Neural crest cell (in vitro differentiated cells): ENCODE measurements around the gene NOTCH4. TPM values are rescaled to one million over a fixed set of nuclear protein-coding genes. Genes with fewer than 3 reads are reported as not detected.
"Not testable (repeated sequence)": the region's sequence is repeated elsewhere in the genome, so short reads cannot be mapped to it uniquely, and the experiment has no call there.

ENCODE experiments used
- DNase-seq: peaks from one replicate; pipeline ENCODE4 v3.0.0; 2021; ENCODE audit warnings: low read depth, mixed read lengths, low spot score
- H3K27ac Mint-ChIP-seq: one replicate; pipeline ENCODE4 v1.8.0; 2021; ENCODE audit warnings: mild to moderate bottlenecking, mixed read lengths; ENCODE audit not compliant: unreplicated experiment
- H3K27me3 Mint-ChIP-seq: 2 replicates; pipeline ENCODE4 v1.8.0; 2021; ENCODE audit warnings: low read depth, mild to moderate bottlenecking, mixed read lengths
- H3K36me3 Mint-ChIP-seq: 2 replicates; pipeline ENCODE4 v1.8.0; 2021; ENCODE audit warnings: low read depth, mild to moderate bottlenecking, mixed read lengths
- H3K4me1 Mint-ChIP-seq: 2 replicates; pipeline ENCODE4 v1.8.0; 2021; ENCODE audit warnings: mixed read lengths
- H3K4me3 Mint-ChIP-seq: one replicate; pipeline ENCODE4 v1.8.0; 2021; ENCODE audit warnings: mild to moderate bottlenecking, mixed read lengths
- H3K9me3 Mint-ChIP-seq: 2 replicates; pipeline ENCODE4 v1.8.0; 2021; ENCODE audit warnings: mixed read lengths
- CTCF ChIP-seq: fragments of 200-600 bp; sonication (generic); conservative IDR thresholded peaks from 2 replicates; pipeline ENCODE4 v1.5.0; 2021; ENCODE audit warnings: antibody characterized with exemption, mild to moderate bottlenecking
- total RNA-seq: library from RNA; stranded (reverse); gene quantifications from 2 replicates; pipeline ENCODE4 v1.2.1, GENCODE V29; 2021

The NOTCH4 gene
- total RNA-seq, 1 donor from 2014 or later: 5.6 TPM

- Mint-ChIP-seq H3K27me3 (no peaks in the 10 kb centered on the region), H3K4me3 (peak overlapping the region; percentile 98), H3K9me3 (no peaks in the 10 kb centered on the region), H3K4me1 (peaks cover 56% of the 10 kb centered on the region), H3K36me3 (no peaks in the 10 kb centered on the region), H3K27ac (peak overlapping the region; percentile 100)
- DNase-seq: peak; percentile 100
- peak; percentile 23 for TF ChIP-seq CTCF
Measured at GRCh38 chr6:32195652-32195901, 28.3 kb downstream of the NOTCH4 start.

GRCh38 chr6:32194825-32195651, 28.8 kb downstream of the NOTCH4 start:
- Mint-ChIP-seq H3K27me3 (no peaks in the 10 kb centered on the region), H3K4me3 (peak overlapping the region; percentile 98), H3K9me3 (no peaks in the 10 kb centered on the region), H3K36me3 (no peaks in the 10 kb centered on the region), H3K27ac (peak overlapping the region; percentile 98), H3K4me1 (peaks cover 57% of the 10 kb centered on the region)
- peak; percentile 66 for TF ChIP-seq CTCF
- DNase-seq: peak; percentile 31

GRCh38 chr6:32194388-32194787, 29.5 kb downstream of the NOTCH4 start:
- Mint-ChIP-seq H3K27ac (no peak overlapping the region), H3K27me3 (no peaks in the 10 kb centered on the region), H3K9me3 (no peaks in the 10 kb centered on the region), H3K4me3 (peak overlapping the region; percentile 98), H3K4me1 (peaks cover 54% of the 10 kb centered on the region), H3K36me3 (no peaks in the 10 kb centered on the region)
- TF ChIP-seq CTCF: no peak
- no peak for DNase-seq

- DNase-seq, H3K9me3 Mint-ChIP-seq, H3K27me3 Mint-ChIP-seq, H3K36me3 Mint-ChIP-seq: not testable (repeated sequence)
- peak overlapping the region; percentile 43 for H3K27ac Mint-ChIP-seq
- H3K4me3 Mint-ChIP-seq: peak overlapping the region; percentile 78
- H3K4me1 Mint-ChIP-seq: peaks cover 66% of the 10 kb centered on the region
Measured at GRCh38 chr6:32193096-32193495, 30.8 kb downstream of the NOTCH4 start.

- Mint-ChIP-seq H3K27me3 (no peaks in the 10 kb centered on the region), H3K36me3 (peaks cover under 1% of the 10 kb centered on the region), H3K27ac (peak within 1 kb of the TSS; percentile 84), H3K4me1 (peaks cover 68% of the 10 kb centered on the region), H3K9me3 (no peaks in the 10 kb centered on the region), H3K4me3 (peak within 1 kb of the TSS; percentile 98)
- no peak for DNase-seq
- TF ChIP-seq CTCF: no peak
Measured at GRCh38 chr6:32192608-32193039, 31.2 kb downstream of the NOTCH4 start, which contains the start of gene GPSM3. TSS of gene GPSM3 (minus strand) at chr6:32192643. CDS start at chr6:32192513, 130 bp downstream.
